Endothelial cell of umbilical vein (primary cell): Measurements from ENCODE around the gene EFNA5. TPM values are rescaled to one million over a fixed set of nuclear protein-coding genes. Genes with fewer than 3 reads are reported as not detected.

ENCODE experiments used
- BruUV-seq: library from RNA; stranded (reverse); fragments of 400-500 nt; replicated peaks from 2 replicates; lab custom pipeline; 2021; lab: Mats Ljungman, UMichigan
- CTCF ChIA-PET: fragments of 300-600, 350-600 bp; sonication (Branson Sonifier 250); formaldehyde crosslinking; loops from one replicate; lab custom pipeline; 2021; ENCODE audit warnings: antibody characterized with exemption, inconsistent platforms; lab: Charles Lee
- POLR2A ChIA-PET: fragments of 300-600, 350-600 bp; sonication (Branson Sonifier 250); formaldehyde crosslinking; loops from one replicate; lab custom pipeline; 2021; ENCODE audit warnings: antibody characterized with exemption, inconsistent platforms; lab: Charles Lee
- DNase-seq: peaks from one replicate; pipeline ENCODE4 v3.0.0-alpha.2; 2011; ENCODE audit warnings: low read depth, low spot score
- FAIRE-seq: peaks from 2 replicates; lab custom pipeline; 2011; peaks lifted over from hg19 to GRCh38; lab: Jason Lieb, UNC
- H2AFZ ChIP-seq: 2 replicates; pipeline ENCODE4 v1.6.0; 2012; ENCODE audit warnings: low read depth, low read length, control low read depth, inconsistent platforms
- H3K27ac ChIP-seq: 2 replicates; pipeline ENCODE4 v1.5.1; 2011; ENCODE audit warnings: low read depth, mild to moderate bottlenecking, control low read depth, low read length, moderate library complexity; ENCODE audit not compliant: insufficient read depth
- H3K27me3 ChIP-seq, 2 experiments: 2 replicates each; pipeline versions ENCODE4 v1.6.0 to v1.6.1; 2011; ENCODE audit warnings: low read length in 2 of 2, mixed read lengths in 1 of 2; ENCODE audit not compliant: control insufficient read depth in 2 of 2, insufficient read depth in 2 of 2
- H3K36me3 ChIP-seq, 2 experiments: 2 replicates in 1 of 2; 3 replicates in 1 of 2; pipeline ENCODE4 v1.5.1; 2011; ENCODE audit warnings: low read length in 2 of 2, mild to moderate bottlenecking in 1 of 2, moderate library complexity in 1 of 2; ENCODE audit not compliant: control insufficient read depth in 2 of 2, insufficient read depth in 2 of 2; ENCODE audit errors: extremely low read depth in 1 of 2
- H3K4me1 ChIP-seq: 3 replicates; pipeline ENCODE4 v1.5.1; 2011; ENCODE audit warnings: mild to moderate bottlenecking, low read length; ENCODE audit not compliant: control insufficient read depth, insufficient read depth; ENCODE audit errors: extremely low read depth
- H3K4me2 ChIP-seq: 2 replicates; pipeline ENCODE4 v1.6.1; 2011; ENCODE audit warnings: low read length, control low read depth, mixed read lengths; ENCODE audit not compliant: insufficient read depth
- H3K4me3 ChIP-seq, 3 experiments: fragments of 200-600 bp in 1 of 3; sonication (generic), shearing (Covaris generic) in 1 of 3; replicated peaks in 1 of 3; 2 replicates each; pipeline ENCODE4 v1.5.1; 2011 to 2016; ENCODE audit warnings: control low read depth in 3 of 3, low read length in 3 of 3, mild to moderate bottlenecking in 2 of 3, inconsistent platforms in 1 of 3, low read depth in 1 of 3, moderate library complexity in 1 of 3; ENCODE audit not compliant: insufficient read depth in 1 of 3
- H3K79me2 ChIP-seq: 2 replicates; pipeline ENCODE4 v1.6.0; 2012; ENCODE audit warnings: low read length, inconsistent platforms; ENCODE audit not compliant: control insufficient read depth, insufficient read depth
- H3K9ac ChIP-seq: replicated peaks from 2 replicates; pipeline ENCODE3; 2011; ENCODE audit warnings: low read length, control low read depth; ENCODE audit not compliant: insufficient read depth; ENCODE audit errors: extremely low read depth
- H3K9me1 ChIP-seq: replicated peaks from 3 replicates; pipeline ENCODE4 v1.6.0; 2011; ENCODE audit warnings: mild to moderate bottlenecking, low read length; ENCODE audit not compliant: control insufficient read depth, insufficient read depth; ENCODE audit errors: extremely low read depth
- H3K9me3 ChIP-seq: replicated peaks from 2 replicates; pipeline ENCODE4 v1.5.1; 2012; ENCODE audit warnings: low read length, inconsistent platforms; ENCODE audit not compliant: control insufficient read depth, insufficient read depth
- H4K20me1 ChIP-seq: replicated peaks from 2 replicates; pipeline ENCODE3; 2011; ENCODE audit warnings: mild to moderate bottlenecking, low read length; ENCODE audit not compliant: control insufficient read depth, insufficient read depth; ENCODE audit errors: extremely low read depth
- CTCF ChIP-seq, 2 donors: IDR thresholded peaks; 1 replicate in 1 of 2; 2 replicates in 1 of 2; pipeline ENCODE4 v1.5.1; 2011; ENCODE audit warnings: low read length in 2 of 2, mild to moderate bottlenecking in 2 of 2, moderate library complexity in 2 of 2, control low read depth in 1 of 2, inconsistent platforms in 1 of 2, low read depth in 1 of 2; ENCODE audit not compliant: insufficient read depth in 1 of 2; ENCODE audit errors: extremely low read depth in 1 of 2
- EZH2 ChIP-seq: IDR thresholded peaks from 2 replicates; pipeline ENCODE4 v1.6.1; 2012; ENCODE audit warnings: borderline replicate concordance, low read depth, mild to moderate bottlenecking, moderate library complexity, low read length, inconsistent platforms; ENCODE audit not compliant: severe bottlenecking
- FOS ChIP-seq: IDR thresholded peaks from 2 replicates; pipeline ENCODE4 v1.6.1; 2011; ENCODE audit warnings: mild to moderate bottlenecking, low read length, moderate library complexity, borderline replicate concordance; ENCODE audit not compliant: insufficient read depth
- GATA2 ChIP-seq: IDR thresholded peaks from 2 replicates; pipeline ENCODE4 v1.7.0; 2011; ENCODE audit warnings: low read depth, mild to moderate bottlenecking, moderate library complexity, mixed read lengths, low read length; ENCODE audit not compliant: insufficient read length, insufficient read depth
- JUN ChIP-seq: IDR thresholded peaks from 2 replicates; pipeline ENCODE4 v1.6.1; 2011; ENCODE audit warnings: borderline replicate concordance, low read depth; ENCODE audit not compliant: insufficient read length, insufficient read depth
- MYC ChIP-seq: IDR thresholded peaks from one replicate; pipeline ENCODE4 v1.6.1; 2011; ENCODE audit warnings: mild to moderate bottlenecking, low read depth, low read length
- POLR2A ChIP-seq: IDR thresholded peaks from 2 replicates; pipeline ENCODE4 v1.6.1; 2012; ENCODE audit warnings: low read depth, mild to moderate bottlenecking, control low read depth, low read length
- POLR2AphosphoS5 ChIP-seq: IDR thresholded peaks from 2 replicates; pipeline ENCODE4 v1.6.1; 2012; ENCODE audit warnings: low read depth, mild to moderate bottlenecking, control low read depth, low read length, moderate library complexity; ENCODE audit not compliant: insufficient read depth
- dilution Hi-C: fragments of 300-500 bp; cut with MboI; formaldehyde crosslinking; loops from one replicate; pipeline ENCODE4 v1.15.0; 2019; ENCODE audit warnings: low sequenced_read_pairs; ENCODE audit not compliant: extremely low pct_ligation_motif_present
- intact Hi-C: fragments of 100-400 bp; cut with micrococcal nuclease; formaldehyde crosslinking; loops from one replicate; pipeline ENCODE4 v1.10.0; 2022
- polyA plus RNA-seq, 4 experiments: library from polyadenylated mRNA; depleted of rRNA in 3 of 4; stranded (reverse) in 3 of 4; unstranded in 1 of 4; fragments of >200 nt; gene quantifications; 2 replicates each; pipeline versions ENCODE4 v1.2.1 to v1.2.3, GENCODE V29; 2011 to 2012; ENCODE audit warnings: missing spikeins in 1 of 4
- total RNA-seq: library from RNA; stranded (reverse); gene quantifications from 2 replicates; pipeline ENCODE4 v1.2.3, GENCODE V29; 2021
- TF ChIP-seq, protein P1 (sequence below): IDR thresholded peaks from 2 replicates; pipeline ENCODE4 v1.6.1; 2011; ENCODE audit not compliant: insufficient read depth, insufficient read length

EFNA5 gene
- total and polyA plus RNA-seq, 2 donors (not counting 3 experiments of a cell fraction or from before 2014, with no cell fraction given): 13.6 to 22.1 TPM

DNA sequence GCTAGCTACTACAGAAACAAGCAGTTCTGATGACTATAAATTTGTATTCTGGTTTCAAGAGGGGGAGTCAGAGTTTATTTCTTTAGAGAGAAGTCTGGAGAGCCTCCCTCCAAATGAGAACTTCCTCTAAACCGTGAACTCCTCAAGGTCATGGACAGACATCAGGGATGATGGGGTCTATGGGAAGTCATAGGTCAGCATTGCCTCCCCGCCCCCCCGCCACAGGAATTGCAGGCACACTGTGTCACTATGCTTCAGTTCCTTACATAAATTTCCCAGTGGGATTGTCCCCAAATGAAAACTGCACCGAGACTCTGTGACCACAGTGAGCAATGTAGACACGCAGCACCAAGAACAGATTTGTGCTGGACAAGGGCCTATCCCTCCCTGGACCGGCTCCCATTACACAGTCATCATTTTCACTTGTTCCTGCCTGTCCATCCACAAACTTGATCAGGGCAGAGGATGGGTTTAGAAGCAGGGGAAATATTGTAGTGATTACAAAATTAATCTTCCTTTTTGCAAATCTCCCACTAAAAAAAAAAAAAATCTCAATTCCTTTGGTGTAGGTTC, 300.3 kb downstream of the EFNA5 start:
- no peaks in the 10 kb centered on the region for H4K20me1 ChIP-seq
- no peak overlapping the region for H3K4me3 ChIP-seq
- no peaks in the 10 kb centered on the region for H3K4me1 ChIP-seq
- no peak for TF ChIP-seq GATA2
- no peak for TF ChIP-seq POLR2A
- no peak for TF ChIP-seq JUN
- no peak for TF ChIP-seq FOS
- TF ChIP-seq, protein P1, sequence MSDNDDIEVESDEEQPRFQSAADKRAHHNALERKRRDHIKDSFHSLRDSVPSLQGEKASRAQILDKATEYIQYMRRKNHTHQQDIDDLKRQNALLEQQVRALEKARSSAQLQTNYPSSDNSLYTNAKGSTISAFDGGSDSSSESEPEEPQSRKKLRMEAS: no peak
- no peak for TF ChIP-seq CTCF (IDR thresholded peaks at IDR 0.05; ENCODE audit: extremely low read depth in 1 of 2, insufficient read depth in 1 of 2, low read depth in 1 of 2, low read length in 2 of 2)
- TF ChIP-seq EZH2: no peak
- TF ChIP-seq MYC: no peak
- TF ChIP-seq POLR2AphosphoS5: no peak
- ChIA-PET CTCF (no interaction called here), POLR2A (no interaction called here)
- H3K9ac ChIP-seq: no peak overlapping the region
- no TSS peak for BruUV-seq
- no peak overlapping the region for H2AFZ ChIP-seq
- no peaks in the 10 kb centered on the region for H3K36me3 ChIP-seq
- FAIRE-seq (no peak), DNase-seq (no peak)
- H3K27me3 ChIP-seq: no peaks in the 10 kb centered on the region
- H3K79me2 ChIP-seq: no peaks in the 10 kb centered on the region
- dilution Hi-C loops (no loop called here), intact Hi-C loops (no loop called here)
- H3K4me2 ChIP-seq: no peak overlapping the region
- H3K9me1 ChIP-seq: no peaks in the 10 kb centered on the region
- H3K27ac ChIP-seq: no peak overlapping the region
- no peaks in the 10 kb centered on the region for H3K9me3 ChIP-seq
